NCI-H524 treated with DMSO at 0.1 percent for 48 hours (cell line): ENCODE data around the gene PODXL2.

Experiments
- DNase-seq: peaks from one replicate; lab custom pipeline; 2025; lab: John Stamatoyannopoulos, UW

Gene PODXL2, protein sequence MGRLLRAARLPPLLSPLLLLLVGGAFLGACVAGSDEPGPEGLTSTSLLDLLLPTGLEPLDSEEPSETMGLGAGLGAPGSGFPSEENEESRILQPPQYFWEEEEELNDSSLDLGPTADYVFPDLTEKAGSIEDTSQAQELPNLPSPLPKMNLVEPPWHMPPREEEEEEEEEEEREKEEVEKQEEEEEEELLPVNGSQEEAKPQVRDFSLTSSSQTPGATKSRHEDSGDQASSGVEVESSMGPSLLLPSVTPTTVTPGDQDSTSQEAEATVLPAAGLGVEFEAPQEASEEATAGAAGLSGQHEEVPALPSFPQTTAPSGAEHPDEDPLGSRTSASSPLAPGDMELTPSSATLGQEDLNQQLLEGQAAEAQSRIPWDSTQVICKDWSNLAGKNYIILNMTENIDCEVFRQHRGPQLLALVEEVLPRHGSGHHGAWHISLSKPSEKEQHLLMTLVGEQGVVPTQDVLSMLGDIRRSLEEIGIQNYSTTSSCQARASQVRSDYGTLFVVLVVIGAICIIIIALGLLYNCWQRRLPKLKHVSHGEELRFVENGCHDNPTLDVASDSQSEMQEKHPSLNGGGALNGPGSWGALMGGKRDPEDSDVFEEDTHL

DNA sequence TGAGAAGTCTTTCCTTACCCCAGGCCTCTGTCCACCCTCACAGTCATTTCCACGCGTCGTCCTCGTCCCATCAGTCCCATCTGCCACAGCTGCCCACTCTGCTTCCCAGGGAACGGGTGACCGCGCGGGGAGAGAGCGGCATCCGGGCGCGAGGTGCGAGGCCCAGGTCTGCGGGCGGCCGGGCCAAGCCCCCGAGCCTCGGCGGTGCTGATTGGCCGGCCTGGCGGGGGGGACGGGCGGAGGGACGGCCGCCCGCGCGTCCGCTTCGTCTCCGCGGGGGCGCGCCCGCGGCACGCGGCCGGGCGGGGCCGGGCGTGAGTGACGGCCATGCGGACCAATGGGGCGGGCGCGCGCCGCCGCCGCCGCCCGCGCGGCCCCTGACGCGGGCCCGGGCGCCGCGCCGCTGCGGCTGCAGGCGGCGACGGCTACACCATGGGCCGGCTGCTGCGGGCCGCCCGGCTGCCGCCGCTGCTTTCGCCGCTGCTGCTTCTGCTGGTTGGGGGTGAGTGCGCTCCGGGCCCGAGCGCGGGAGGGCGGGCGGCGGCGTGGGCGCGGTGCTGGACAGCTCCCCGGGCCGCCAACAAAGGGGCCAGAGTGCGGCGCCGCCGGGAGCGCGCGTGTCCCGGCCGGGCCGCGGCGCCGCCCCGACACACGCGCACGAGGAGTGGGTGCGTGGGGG, at the start of gene PODXL2:
Gene PODXL2 (plus strand): TSS at position 398 of the 679 bp plus-strand sequence. CDS start 35 bp downstream, at position 433.
- no peak for DNase-seq

DNA sequence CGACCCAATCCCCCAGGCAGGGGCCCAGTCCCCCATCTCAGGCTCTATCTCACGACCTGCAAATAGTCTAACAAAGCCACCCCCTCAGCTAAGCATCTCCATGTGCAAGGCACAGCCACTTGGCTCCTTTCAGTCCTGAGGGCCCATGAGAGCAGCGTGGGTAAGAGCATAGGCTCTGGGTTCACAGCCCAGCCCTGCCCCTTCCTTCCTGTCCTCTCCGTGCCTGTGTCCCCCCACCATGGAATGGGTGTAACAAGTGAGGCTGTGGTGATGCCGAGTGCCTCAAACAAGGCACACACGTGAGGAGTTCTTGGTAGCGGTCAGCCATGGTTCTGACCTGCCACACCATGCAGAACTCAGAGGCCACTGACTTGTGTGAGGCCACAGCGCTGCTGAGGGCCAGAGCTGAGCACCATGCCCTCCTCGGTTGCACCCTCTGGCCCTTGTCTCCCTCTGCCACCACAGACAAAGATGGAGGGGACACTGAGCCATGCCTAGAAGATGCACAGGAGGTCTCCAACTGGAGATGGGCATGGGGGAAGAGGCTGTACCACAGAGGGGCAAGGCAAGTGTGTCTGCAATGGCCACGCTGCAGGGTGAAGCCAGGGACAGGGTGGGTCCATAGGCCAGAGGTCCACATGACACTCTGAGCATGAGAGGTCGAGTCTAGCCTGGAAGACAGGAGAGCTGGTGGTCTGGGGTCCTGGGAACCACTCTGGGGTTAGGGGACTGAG, 48.5 kb upstream of the PODXL2 start:
- DNase-seq, result no peak

DNA sequence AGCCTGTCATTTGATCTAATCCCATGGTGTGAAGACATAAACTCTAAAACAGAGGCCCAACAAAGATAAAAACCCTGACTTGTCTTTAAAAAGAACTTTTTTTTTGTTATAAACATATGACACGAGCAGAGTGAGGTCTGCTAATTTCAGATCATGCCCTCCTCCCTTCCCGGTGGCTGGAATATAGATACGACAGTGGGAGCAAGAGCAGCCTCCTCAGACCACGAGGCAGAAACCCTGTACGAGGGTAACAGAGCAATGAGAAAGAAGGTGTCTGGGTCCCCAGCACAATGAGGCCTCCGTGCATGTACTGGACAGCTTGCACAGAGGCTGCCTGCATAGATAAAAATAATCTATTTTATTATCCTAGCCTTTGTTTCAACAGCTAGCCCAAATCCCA, 44.3 kb upstream of the PODXL2 start:
- no peak for DNase-seq

DNA sequence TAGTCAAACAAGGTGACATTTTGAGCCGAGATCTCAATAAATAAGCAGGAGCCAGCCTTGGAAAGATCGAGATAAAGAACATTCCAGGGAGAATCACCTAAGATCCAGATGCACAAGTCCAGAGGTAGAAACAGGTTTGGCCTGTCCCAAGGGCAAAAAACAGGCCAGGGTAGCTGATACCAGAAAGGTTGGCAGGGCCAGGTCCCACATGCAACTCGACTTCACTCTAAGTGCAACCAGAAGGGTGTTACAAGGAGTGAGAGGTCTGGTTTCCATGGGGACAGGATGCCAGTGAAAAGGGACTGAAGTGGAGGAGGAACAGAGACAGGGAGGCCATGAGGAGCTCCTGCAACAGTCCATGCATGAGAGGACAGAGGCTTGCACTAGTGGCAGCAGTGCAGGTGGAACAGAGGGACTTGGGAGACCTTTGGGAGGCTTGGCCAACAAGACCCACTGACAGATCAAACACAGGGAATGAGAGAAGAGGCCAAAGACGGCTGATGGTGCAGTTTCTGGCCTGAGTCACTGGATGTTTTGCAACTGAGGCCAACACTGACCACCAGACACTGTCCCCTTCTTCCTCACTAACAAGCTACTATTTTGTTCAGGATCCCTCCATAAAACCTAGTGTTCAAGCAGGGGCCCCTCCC, 43.7 kb upstream of the PODXL2 start:
- DNase-seq, result no peak

DNA sequence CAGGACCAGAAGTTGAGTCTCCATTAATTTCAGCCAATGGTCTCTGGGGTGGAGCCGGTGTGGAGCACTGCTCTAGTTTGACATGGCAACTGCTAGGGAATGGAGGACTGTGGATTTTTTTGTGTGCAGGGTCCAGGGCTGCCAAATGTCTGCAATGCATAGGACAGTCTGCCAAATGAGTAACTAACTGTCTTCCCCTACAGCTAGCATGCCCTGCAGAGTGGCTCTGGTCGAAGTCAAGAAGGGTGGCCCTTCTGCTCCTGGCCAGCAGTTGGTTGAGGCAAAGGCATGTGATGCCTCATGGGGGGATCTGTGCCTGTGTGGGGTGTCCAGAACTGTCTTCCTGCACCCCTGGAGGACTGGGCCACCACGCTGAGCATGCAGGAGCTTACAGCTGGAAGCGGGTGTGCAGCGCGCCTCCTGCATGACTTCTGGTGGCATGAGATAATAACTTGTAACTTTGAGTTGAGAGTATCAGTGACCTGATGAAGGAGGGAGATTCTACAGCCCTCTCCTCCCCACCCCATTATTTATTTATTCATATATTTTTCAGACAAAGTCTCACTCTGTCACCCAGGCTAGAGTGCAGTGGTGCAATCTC, 43.1 kb upstream of the PODXL2 start:
- no peak for DNase-seq

DNA sequence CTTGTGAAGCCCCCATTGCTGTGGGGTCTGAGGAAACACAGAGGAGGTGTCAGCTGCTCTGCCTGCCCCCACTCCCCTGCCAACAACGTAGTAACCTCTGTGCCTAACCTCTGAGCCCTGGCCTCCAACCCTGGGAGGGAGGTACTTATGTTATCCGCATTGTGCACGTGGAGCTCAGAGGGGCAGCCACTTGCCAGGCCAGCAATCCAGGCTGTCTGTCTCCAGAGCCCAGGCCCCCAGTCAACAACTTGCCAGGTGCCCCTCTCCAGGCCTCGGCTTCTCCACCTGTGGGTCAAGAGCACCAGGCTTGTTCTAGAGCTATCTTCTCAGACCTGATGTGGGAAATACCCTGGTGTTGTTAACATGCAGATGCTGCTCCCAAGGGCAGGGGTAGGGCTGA, 41.1 kb upstream of the PODXL2 start:
- DNase-seq, result no peak

DNA sequence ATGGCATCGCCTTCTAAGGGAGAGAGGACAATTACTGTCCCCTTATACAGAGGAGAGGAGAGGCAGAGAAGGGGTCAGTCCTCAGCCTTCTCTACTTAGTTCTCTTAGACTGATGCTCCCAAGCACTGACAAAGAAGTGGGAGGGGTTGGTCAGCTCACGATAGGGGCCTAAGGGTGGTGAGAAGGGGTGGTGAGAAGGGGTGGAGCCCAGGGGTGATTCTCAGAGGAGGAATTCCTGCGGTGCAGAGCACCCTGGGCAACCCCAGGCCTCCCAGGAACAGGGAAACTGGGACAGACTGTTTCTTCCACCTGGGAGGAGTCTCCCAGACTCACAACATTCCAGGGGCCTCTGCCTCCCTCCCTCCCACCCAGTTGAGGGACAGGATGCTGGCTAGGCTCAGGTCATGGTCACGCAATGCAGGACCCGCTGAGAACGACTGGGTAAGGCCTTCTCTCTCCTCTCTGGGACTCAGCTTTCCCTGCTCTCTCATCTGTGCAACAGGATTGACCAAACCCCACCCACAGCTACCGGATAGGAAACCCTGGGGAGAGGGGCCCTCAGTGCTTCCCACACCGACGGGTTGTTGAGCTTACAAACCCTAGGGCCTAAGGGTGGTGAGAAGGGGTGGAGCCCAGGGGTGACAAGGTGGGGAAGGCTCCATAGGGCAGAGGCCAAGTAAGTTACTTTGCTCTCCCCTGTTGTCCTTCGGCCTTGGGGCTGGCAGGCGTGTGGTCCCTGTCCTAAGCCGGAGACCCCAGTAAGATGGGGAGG, 40.0 kb upstream of the PODXL2 start:
- no peak for DNase-seq

DNA sequence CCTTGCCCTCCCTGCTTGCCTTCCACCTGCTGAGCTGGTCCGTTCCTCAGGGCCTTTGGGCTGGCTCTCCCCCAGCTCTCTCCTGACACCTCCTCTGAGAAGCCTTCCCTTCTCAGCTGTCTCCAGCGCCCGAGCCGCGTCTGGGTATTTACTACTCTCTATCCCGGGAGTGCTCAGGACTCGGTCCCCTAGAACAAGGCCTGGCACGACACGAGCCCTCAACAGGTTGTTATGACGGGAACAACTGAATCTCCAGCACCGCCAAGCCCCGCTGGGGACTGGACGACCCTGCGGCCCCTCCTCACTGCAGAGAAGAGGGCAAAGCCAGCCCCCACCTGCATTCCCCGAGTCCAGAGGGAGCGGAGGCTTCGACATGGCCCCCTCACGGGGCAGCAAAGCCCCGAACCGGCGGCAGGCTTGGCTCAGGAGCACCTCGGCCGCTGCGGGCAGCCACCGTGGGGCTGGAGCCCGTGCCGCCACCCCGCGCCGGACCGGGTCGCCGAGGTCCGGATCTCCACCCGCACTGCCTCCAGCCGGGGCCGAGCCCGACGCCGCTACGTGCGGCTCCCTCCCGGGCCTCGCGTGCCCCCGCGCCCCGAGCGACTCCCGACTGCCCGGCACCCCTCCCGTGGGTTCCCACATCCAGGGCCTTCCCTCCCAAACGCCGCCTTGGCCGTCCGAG, 39.2 kb upstream of the PODXL2 start:
- no peak for DNase-seq

DNA sequence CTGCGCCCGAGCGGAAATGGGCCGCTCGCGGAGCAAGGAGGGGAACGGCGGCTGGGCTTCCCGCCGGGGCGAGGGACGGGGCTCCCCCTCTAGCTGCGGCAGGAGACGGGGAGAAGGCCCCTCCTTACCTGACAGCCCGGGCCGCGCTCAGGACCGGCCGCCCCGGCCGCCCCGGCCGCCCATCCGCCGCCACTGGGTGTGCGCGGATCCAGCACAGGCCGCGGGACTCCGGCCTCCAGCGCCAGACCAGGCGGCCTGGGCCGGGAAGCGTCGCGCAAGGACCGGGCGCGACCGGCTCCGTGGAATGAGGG, 38.7 kb upstream of the PODXL2 start:
- no peak for DNase-seq

DNA sequence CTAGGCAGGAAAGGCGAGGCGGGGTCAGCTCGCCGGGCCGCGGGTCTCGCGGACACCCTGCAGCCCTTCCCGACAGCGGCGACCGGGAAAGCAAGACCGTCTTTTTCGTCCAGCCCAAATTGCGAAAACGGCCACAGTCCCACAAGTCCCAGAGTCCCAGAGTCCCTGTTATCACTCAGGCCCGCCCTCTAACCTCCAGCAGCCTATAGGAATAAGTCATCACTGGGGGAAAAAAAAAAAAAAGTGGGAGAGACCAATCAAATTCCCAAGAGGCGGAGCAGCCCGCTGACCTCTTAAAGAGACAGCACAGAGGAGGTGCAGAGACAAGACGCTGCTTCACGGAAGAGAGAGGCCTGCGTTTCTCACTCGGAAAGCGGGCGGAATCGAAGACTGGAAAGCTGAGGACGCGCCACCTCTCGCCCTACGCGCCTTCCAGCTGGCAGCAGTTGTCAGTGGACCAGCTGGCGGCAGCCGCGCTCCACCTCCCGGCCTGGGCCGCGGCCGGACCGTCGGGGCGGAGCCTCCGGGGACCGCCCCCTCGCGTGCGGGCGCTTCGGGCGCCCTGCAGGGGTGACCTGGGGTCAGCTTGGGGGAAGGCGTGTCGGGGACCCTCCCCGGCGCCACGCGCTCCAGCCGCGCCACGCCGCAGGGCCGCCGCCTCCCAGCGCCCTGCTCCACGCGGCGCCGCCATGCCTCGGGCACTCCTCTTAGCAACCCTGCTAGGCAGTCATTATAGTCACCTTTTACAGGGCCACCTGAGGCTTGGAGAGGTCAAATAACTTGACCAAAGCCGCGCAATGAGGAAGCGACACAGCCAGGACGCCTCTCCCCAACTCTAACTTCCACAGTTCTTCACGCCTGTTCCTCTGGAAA, 38.2 kb upstream of the PODXL2 start, which contains the start of gene TPRA1:
Gene TPRA1 (minus strand): TSS at position 141 of the 873 bp plus-strand sequence. CDS start 10,587 bp downstream, outside the sequence.
- DNase-seq, result peak; percentile 99

DNA sequence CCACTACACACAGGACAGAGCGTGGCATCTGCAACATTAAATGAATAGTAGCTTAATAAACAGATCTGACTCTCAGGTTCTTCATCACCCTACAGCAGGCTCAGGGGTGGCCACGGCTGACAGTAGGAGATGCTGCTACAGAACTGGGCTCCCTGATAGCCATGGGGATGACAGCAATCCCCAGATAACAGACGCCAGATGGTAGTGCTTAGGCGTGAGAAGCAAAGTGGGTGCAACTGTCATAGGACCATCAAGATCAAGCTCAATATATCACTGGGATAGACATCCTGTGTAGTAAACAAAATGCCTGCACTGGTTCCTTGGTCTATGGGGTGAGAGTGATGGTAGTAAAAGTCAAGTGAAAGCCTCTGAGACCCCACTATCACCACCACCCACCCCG, 35.8 kb upstream of the PODXL2 start:
- no peak for DNase-seq

DNA sequence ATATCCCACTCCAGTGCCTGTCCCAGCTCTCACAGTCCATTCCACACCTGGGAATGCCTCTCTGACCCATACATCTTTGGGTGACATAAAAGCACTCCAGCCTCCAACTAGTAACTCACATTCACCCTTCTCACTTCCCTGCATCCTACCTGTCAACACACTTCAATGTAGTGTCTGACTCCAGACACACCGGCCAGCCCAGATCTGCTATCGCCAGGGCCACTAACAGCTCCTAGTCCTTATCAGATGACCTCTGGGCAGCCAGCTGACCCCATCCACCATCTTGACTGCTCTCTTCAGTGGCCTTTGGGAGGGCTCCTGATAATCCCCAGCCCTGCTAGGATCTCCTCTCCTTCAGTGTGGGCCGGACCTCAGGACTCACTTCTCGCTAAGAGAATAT, 33.7 kb upstream of the PODXL2 start:
- no peak for DNase-seq

DNA sequence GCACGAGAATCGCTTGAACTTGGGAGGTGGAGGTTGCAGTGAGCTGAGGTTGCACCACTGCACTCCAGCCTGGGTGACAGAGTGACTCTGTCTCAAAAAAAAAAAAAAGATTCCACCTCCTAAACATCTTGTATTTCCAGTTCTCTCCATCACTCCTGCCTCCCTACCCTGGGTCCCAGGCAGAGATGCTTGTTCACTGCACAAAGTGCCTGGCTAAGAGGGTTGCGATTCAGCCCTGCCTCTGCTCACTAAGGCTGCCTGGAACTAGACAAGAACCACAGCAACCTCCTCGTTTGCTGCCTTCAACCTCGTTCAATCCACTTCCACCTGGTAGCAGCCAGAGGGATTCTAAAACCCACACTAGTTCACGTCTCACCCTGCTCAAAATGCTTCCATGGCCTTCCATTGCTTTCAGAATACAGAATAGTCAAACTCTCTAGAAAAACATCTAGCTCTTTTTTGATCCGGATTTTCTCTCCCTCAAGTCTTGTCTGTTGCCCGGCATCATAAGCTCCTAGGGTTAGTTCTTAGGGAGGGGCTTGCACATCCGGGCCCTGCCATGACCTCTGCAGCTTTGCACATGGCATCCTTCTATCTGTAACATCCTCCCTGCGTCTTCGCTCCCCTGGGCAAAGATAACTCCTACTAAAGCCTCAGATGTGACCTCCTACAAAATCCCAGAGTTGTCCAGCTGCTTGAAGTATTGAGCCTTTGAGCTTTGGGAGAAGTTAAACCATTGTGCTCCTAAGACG, 31.8 kb upstream of the PODXL2 start:
- no peak for DNase-seq

DNA sequence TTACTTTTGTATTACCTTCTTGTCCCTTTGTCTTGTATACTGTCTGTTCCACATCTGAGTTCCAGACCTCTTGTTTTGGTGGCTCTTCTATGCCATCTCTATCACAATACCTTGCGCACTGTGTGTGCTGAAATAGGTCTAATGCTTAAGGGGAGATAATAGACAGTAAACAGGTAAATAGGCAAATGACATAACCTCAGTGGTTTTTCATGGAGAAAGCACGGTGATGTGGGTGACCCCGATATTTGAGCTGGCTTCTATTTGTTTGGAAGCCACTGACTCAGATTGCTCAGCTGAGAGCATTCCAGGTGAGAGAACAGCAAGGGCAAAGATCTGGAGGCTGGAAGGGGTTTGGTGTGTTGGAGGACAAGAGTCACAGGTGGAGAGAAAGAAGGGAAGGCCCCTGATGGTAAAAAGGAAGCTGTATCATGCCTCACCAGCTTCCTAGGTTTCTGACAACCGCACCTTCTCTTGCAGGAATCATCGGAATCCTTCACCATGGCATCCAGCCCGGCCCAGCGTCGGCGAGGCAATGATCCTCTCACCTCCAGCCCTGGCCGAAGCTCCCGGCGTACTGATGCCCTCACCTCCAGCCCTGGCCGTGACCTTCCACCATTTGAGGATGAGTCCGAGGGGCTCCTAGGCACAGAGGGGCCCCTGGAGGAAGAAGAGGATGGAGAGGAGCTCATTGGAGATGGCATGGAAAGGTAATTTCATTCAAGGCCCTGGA, 30.0 kb upstream of the PODXL2 start:
- no peak for DNase-seq

DNA sequence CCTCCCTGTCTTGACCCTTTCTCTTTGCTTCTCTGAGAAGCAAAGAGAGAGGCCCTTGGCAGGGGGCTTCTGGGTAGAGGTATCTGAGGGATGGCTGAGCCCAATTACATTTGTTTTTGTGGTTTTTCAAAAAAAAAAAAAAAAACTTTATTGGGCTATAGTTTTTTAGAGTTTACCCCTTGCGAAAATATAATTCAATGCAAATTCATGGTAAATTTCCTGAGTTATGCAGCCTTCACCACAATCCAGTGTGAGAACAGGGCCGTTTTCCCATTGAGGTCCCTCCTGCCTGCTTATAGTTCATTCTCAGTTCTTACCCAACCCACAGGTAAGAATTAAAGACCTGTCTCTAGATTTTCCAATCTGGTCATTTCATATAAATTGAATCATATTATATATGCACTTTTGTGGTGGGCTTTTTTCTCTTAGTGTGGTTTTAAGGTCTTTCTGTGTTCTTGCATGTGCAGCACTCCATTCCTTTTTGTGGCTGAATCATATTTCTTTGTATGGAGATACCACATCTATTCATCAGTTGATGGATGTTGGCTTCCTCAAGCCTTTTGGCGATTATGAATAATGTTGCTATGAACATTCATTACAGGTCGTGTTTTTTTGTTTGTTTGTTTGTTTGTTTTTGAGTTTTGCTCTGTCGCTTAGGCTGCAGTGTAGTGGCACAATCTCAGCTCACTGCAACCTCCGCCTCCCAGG, 28.1 kb upstream of the PODXL2 start:
- DNase-seq, result no peak

DNA sequence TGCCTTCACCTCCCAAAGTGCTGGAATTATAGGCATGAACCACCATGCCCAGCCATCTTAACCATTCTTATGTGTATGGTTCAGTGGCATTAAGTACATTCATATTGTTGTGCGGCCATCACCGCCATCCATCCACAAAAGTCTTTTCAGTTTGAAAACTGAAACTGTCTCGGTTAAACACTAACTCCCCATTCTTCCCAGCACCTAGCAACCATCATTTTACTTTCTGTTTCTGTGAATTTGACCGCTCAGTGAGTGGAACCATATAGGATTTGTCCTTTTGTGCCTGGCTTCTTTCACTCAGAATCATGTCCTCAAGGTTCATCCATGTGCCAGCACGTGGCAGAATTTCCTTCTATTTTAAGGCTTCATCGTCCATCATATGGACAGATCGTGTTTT, 24.9 kb upstream of the PODXL2 start:
- DNase-seq, result no peak

DNA sequence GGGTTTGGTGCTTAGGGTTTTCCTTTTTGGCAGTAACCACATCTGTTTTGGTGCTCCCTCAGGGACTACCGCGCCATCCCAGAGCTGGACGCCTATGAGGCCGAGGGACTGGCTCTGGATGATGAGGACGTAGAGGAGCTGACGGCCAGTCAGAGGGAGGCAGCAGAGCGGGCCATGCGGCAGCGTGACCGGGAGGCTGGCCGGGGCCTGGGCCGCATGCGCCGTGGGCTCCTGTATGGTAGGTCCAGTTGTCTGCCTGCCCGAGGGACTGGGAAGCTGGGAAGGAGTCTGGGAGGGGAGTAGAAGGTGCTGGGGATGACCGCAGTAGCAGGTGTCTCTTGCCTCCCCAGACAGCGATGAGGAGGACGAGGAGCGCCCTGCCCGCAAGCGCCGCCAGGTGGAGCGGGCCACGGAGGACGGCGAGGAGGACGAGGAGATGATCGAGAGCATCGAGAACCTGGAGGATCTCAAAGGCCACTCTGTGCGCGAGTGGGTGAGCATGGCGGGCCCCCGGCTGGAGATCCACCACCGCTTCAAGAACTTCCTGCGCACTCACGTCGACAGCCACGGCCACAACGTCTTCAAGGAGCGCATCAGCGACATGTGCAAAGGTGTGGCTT, 24.3 kb upstream of the PODXL2 start:
- no peak for DNase-seq
